Spleen (tissue), 11 donors: ENCODE data around the gene COL8A1. TPM values are rescaled to one million over a fixed set of nuclear protein-coding genes. Genes with fewer than 3 reads are reported as not detected.

Experiments used
- DNase-seq: peaks from one replicate; pipeline ENCODE4 v3.0.0-alpha.2; 2020
- H3K27ac ChIP-seq, 8 donors: fragments of 200-600 bp; sonication (generic) in 7 of 8; 1 replicate in 4 of 8; 2 replicates in 4 of 8; pipeline versions ENCODE4 v1.5.0 to v1.8.0; 2016 to 2021; ENCODE audit warnings: inconsistent platforms in 4 of 8, mild to moderate bottlenecking in 4 of 8, moderate library complexity in 1 of 8
- H3K27me3 ChIP-seq, 7 donors: fragments of 200-600 bp; sonication (generic) in 6 of 7; replicated peaks in 1 of 7; 1 replicate in 4 of 7; 2 replicates in 3 of 7; pipeline versions ENCODE4 v1.5.0 to v1.8.0; 2016 to 2021; ENCODE audit warnings: inconsistent platforms in 3 of 7, mild to moderate bottlenecking in 1 of 7
- H3K36me3 ChIP-seq, 6 donors: fragments of 200-600 bp; sonication (generic) in 5 of 6; 1 replicate in 4 of 6; 2 replicates in 2 of 6; pipeline versions ENCODE4 v1.5.0 to v1.8.0; 2016 to 2021; ENCODE audit warnings: inconsistent platforms in 2 of 6
- H3K4me1 ChIP-seq, 6 donors: fragments of 200-600 bp; sonication (generic) in 5 of 6; 1 replicate in 3 of 6; 2 replicates in 3 of 6; pipeline versions ENCODE4 v1.5.0 to v1.8.0; 2016 to 2021; ENCODE audit warnings: inconsistent platforms in 3 of 6
- H3K4me3 ChIP-seq, 8 donors: fragments of 200-600 bp; sonication (generic) in 7 of 8; 1 replicate in 4 of 8; 2 replicates in 4 of 8; pipeline versions ENCODE4 v1.5.0 to v1.8.0; 2016 to 2021; ENCODE audit warnings: inconsistent platforms in 4 of 8, mild to moderate bottlenecking in 4 of 8, moderate library complexity in 2 of 8
- H3K9me3 ChIP-seq, 8 donors: fragments of 200-600 bp; sonication (generic) in 7 of 8; 1 replicate in 4 of 8; 2 replicates in 4 of 8; pipeline versions ENCODE4 v1.5.0 to v1.8.0; 2016 to 2021; ENCODE audit warnings: inconsistent platforms in 4 of 8
- POLR2A ChIP-seq, 3 donors: fragments of 450-650 bp; IDR thresholded peaks; one replicate each; pipeline ENCODE4 v1.5.1; 2017; ENCODE audit warnings: antibody characterized with exemption in 3 of 3, mild to moderate bottlenecking in 1 of 3
- POLR2AphosphoS5 ChIP-seq, 3 donors: sonication (generic); formaldehyde crosslinking; IDR thresholded peaks; one replicate each; pipeline ENCODE4 v1.5.1; 2017; ENCODE audit warnings: antibody characterized with exemption in 3 of 3
- WGBS, 5 donors: extraction: QIAGEN DNeasy Blood & Tissue Kit in 3 of 5; methylation state at CpG; one replicate each; pipeline versions ENCODE4 v1.1.5 to v1.1.7; 2013 to 2018; 5-methylcytosine and 5-hydroxymethylcytosine counted together
- intact Hi-C: fragments of 100-400 bp; cut with DNase I; formaldehyde crosslinking; loops from one replicate; pipeline ENCODE4 v1.15.0; 2023; ENCODE audit warnings: low total_unique reads
- polyA plus RNA-seq, 3 donors: library from polyadenylated mRNA; stranded (reverse); fragments of 200-250 nt; gene quantifications; one replicate each; pipeline ENCODE4 v1.2.1, GENCODE V29; 2013
- total RNA-seq, 7 donors: library from RNA; depleted of rRNA in 3 of 7; stranded (reverse); fragments of >200 nt in 3 of 7; fragmentation: NEBNext Ultra II Directional in 4 of 7; extraction: Animal tissue kit (Norgen Biotek cat#: 25700) in 4 of 7; gene quantifications; one replicate each; pipeline versions ENCODE4 v1.1.0 to v1.2.1, GENCODE V29; 2016 to 2021
- TF ChIP-seq, protein P1 (sequence below), 11 experiments: fragments of 200-600 bp in 7 of 11; fragments of 450-650 bp in 4 of 11; sonication (generic) in 4 of 11; IDR thresholded peaks in 8 of 11; conservative IDR thresholded peaks in 3 of 11; 1 replicate in 7 of 11; 2 replicates in 4 of 11; pipeline versions ENCODE4 v1.4.0 to v1.8.0; 2016 to 2021; ENCODE audit warnings: antibody characterized with exemption in 11 of 11, inconsistent platforms in 4 of 11, mild to moderate bottlenecking in 1 of 11
- donor health status: healthy with polysubstance abuse.
- donor health status: DM: no; HTN: no; CAD: no; lungs with moderate emphysema.
- donor health status: DM: no; HTN: no; CAD: no.
- donor health status: Bipolar disorder and iron deficiency.
- donor health status: healthy.
- donor health status: DM: no; HTN: no; CAD: no.
- donor health status: DM: yes; HTN: yes; CAD: no.

COL8A1 gene
- total and polyA plus RNA-seq, 10 donors = 0.22 to 3.1 (median 1.4) TPM

GRCh38 chr3:99620976-99621375 lies 17.4 kb upstream of the COL8A1 start:
- WGBS, 5 donors = 82 to 96% (median 83%) methylated on average over 2 of the region's 2 CpGs
- DNase-seq = no peak
- Histone ChIP-seq H3K9me3 (peaks cover 0 to 3% (median under 1%) of the 10 kb centered on the region in 8 donors), H3K27me3 (no peaks in the 10 kb centered on the region), H3K4me3 (no peak overlapping the region), H3K4me1 (no peaks in the 10 kb centered on the region), H3K27ac (no peak overlapping the region), H3K36me3 (no peaks in the 10 kb centered on the region)
- TF ChIP-seq POLR2AphosphoS5 (IDR thresholded peaks at IDR 0.05) (no peak), POLR2A (IDR thresholded peaks at IDR 0.05) (no peak)
- TF ChIP-seq, protein P1, sequence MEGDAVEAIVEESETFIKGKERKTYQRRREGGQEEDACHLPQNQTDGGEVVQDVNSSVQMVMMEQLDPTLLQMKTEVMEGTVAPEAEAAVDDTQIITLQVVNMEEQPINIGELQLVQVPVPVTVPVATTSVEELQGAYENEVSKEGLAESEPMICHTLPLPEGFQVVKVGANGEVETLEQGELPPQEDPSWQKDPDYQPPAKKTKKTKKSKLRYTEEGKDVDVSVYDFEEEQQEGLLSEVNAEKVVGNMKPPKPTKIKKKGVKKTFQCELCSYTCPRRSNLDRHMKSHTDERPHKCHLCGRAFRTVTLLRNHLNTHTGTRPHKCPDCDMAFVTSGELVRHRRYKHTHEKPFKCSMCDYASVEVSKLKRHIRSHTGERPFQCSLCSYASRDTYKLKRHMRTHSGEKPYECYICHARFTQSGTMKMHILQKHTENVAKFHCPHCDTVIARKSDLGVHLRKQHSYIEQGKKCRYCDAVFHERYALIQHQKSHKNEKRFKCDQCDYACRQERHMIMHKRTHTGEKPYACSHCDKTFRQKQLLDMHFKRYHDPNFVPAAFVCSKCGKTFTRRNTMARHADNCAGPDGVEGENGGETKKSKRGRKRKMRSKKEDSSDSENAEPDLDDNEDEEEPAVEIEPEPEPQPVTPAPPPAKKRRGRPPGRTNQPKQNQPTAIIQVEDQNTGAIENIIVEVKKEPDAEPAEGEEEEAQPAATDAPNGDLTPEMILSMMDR (IDR thresholded peaks at IDR 0.05 in 8 of 11, conservative IDR thresholded peaks at IDR 0.05 in 3 of 11) = no peak
- intact Hi-C loops = no loop called here

DNA sequence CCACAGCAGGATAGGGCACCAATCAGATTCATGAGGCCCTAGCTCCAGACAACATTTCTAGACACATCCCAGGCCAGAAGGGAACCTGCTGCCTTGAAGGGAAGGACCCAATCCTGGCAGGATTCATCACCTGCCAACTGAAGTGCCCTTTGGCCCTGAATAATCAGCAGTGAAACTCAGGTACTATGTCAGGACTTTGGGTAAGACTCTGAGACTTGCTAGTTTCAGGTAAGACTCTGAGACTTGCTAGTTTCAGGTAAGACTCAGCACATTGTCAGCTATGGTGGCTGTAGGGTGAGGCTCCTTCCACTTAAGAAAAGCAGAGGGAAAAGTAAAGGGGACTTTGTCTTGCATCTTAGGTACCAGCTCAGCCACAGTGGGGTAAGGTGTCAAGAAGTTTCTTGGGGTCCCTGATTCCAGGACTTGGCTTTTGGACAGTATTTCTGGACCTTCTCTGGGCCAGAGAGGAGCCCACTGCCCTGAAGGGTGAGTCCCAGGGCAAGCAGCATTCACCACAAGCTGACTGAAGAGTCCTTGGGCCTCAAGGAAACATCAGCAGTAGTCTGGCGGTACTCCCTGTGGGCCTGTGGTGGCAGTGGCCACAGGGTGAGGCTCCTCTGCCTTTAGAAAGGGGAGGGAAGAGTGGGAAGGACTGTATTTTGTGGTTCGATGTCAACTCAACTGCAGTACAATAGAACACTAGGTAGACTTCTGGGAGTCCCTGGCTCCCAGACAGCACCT lies 13.7 kb upstream of the COL8A1 start:
- Histone ChIP-seq H3K27ac (no peak overlapping the region), H3K4me1 (no peaks in the 10 kb centered on the region), H3K36me3 (no peaks in the 10 kb centered on the region), H3K4me3 (no peak overlapping the region), H3K9me3 (no peaks in the 10 kb centered on the region), H3K27me3 (no peaks in the 10 kb centered on the region)
- TF ChIP-seq POLR2A (IDR thresholded peaks at IDR 0.05) = no peak
- no peak for TF ChIP-seq POLR2AphosphoS5 (IDR thresholded peaks at IDR 0.05)
- TF ChIP-seq, protein P1 (IDR thresholded peaks at IDR 0.05 in 8 of 11, conservative IDR thresholded peaks at IDR 0.05 in 3 of 11) = no peak
- intact Hi-C loops = no loop called here
- DNase-seq = no peak
- WGBS, 5 donors = 79 to 94% (median 87%) methylated on average over 2 of the region's 2 CpGs

DNA sequence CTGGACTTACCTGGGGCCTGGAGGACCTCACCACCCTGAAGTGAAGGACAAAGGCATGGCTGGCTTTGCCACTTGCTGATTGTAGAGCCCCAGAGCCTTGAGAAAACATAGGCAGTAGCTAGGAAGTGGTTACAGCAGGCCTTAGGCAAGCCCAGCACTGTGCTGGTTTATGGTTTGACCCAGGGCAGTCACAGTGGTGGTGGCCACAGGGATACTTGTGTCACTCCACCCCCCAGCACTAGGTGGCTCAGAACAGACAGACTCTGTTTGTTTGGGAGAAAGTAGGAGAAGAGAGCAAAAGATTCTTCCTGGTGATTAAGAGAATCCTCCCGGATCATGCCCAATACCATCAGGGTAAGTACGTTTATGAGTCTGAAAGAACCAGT lies 13.2 kb upstream of the COL8A1 start:
- Histone ChIP-seq H3K9me3 (no peaks in the 10 kb centered on the region), H3K4me1 (no peaks in the 10 kb centered on the region), H3K36me3 (no peaks in the 10 kb centered on the region), H3K27me3 (no peaks in the 10 kb centered on the region), H3K4me3 (no peak overlapping the region), H3K27ac (no peak overlapping the region)
- 53 to 91% (median 83%) methylated on average over 2 of the region's 2 CpGs for WGBS, 5 donors
- TF ChIP-seq POLR2AphosphoS5 (IDR thresholded peaks at IDR 0.05) (no peak), POLR2A (IDR thresholded peaks at IDR 0.05) (no peak)
- TF ChIP-seq, protein P1 (IDR thresholded peaks at IDR 0.05 in 8 of 11, conservative IDR thresholded peaks at IDR 0.05 in 3 of 11) = no peak
- intact Hi-C loops = no loop called here
- no peak for DNase-seq

DNA sequence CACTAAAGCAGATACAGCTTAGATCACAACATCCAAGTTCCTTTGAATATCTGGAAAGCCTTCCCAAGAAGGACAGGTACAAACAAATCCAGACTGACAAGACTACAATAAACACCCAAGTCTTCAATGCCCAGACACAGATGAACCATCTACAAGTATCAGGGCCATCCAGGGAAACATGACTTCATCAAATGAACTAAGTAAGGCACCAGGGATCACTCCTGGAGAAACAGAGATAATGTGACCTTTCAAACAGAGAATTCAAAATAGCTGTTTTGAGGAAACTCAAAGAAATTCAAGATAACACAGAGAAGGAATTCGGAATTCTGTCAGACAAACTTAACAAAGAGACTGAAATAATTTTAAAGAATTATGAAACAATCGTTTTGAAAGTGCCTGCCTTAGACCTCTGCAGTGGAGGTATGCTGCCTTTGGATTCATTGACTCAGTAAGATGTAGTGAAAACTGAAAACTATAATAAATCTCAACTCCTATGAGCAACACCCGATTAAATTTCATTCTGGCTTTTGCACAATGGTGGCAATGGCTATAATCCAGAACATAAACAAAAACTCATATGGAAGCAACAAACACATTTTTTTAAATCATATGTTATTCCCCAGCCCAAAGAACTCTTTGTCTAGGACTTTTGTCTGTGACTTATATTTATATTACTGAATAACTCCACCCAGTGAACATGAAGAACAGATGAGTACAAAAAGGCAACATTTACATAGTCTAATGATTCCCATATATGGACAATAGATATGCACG lies 12.6 kb upstream of the COL8A1 start:
- no peak for DNase-seq

More for the DNA sequence above, 12.6 kb upstream of the COL8A1 start:
- Histone ChIP-seq H3K27me3 (no peaks in the 10 kb centered on the region), H3K4me3 (no peak overlapping the region), H3K9me3 (no peaks in the 10 kb centered on the region), H3K4me1 (no peaks in the 10 kb centered on the region), H3K36me3 (no peaks in the 10 kb centered on the region), H3K27ac (no peak overlapping the region)
- 76 to 82% (median 78%) methylated on average over 4 of the region's 4 CpGs for WGBS, 5 donors
- intact Hi-C loops = no loop called here
- TF ChIP-seq POLR2A (IDR thresholded peaks at IDR 0.05) (no peak), POLR2AphosphoS5 (IDR thresholded peaks at IDR 0.05) (no peak)
- TF ChIP-seq, protein P1 (IDR thresholded peaks at IDR 0.05 in 8 of 11, conservative IDR thresholded peaks at IDR 0.05 in 3 of 11) = no peak
